Motor neuron (in vitro differentiated cells): ENCODE measurements around the gene SH3BP5. TPM values are rescaled to one million over a fixed set of nuclear protein-coding genes. Genes with fewer than 3 reads are reported as not detected.
A peak's percentile ranks its signal among the peaks of the same experiment; 100 is the strongest.

ENCODE experiments used
- ATAC-seq, 8 experiments: fragments of 200-7000 bp; cut with Tn5 transposase; replicated peaks in 6 of 8; 2 replicates each; pipeline ENCODE4 v1.8.0; 2021; ENCODE audit warnings: mild to moderate bottlenecking in 8 of 8, moderate library complexity in 8 of 8
- H3K27ac ChIP-seq, 2 donors: fragments of 250-450 bp; sonication (Bioruptor Pico); 2 replicates each; pipeline ENCODE4 v1.9.0; 2021; ENCODE audit warnings: antibody characterized with exemption in 2 of 2, mild to moderate bottlenecking in 2 of 2, moderate library complexity in 1 of 2
- H3K4me1 ChIP-seq, 2 donors: fragments of 250-450 bp; sonication (Bioruptor Pico); replicated peaks in 1 of 2; 2 replicates each; pipeline ENCODE4 v1.6.1; 2021; ENCODE audit warnings: antibody characterized with exemption in 2 of 2, mild to moderate bottlenecking in 2 of 2, moderate library complexity in 1 of 2
- H3K4me3 ChIP-seq, 5 donors: fragments of 250-450 bp; sonication (Bioruptor Pico); 2 replicates each; pipeline ENCODE4 v1.9.0; 2021; ENCODE audit warnings: antibody characterized with exemption in 5 of 5, mild to moderate bottlenecking in 5 of 5, moderate library complexity in 4 of 5
- WGBS, 10 experiments: fragments of 450-650 bp; shearing (Covaris generic); methylation state at CpG; one replicate each; pipeline ENCODE4 v1.0.0; 2022; 5-methylcytosine and 5-hydroxymethylcytosine counted together
- in situ Hi-C, 9 experiments: fragments of 400-800 bp; cut with MboI; loops; one replicate each; pipeline ENCODE4 v1.15.0; 2021; ENCODE audit warnings: low sequenced_read_pairs in 9 of 9, low pct_unique_long_range_greater_than_20kb in 2 of 9; ENCODE audit not compliant: unreplicated experiment in 9 of 9
- total RNA-seq, 8 experiments: library from RNA; unstranded; fragments of 300-600 nt; gene quantifications; 2 replicates each; pipeline versions ENCODE4 v1.2.3 to v1.2.4, GENCODE V29; 2022

Gene SH3BP5
- total RNA-seq, 8 experiments from 2014 or later: 14.3 to 140 (median 38.9) TPM

GRCh38 chr3:15261274-15261673, 71.1 kb downstream of the SH3BP5 start:
- no peaks in the 10 kb centered on the region for H3K4me1 ChIP-seq
- H3K27ac ChIP-seq: no peak overlapping the region
- H3K4me3 ChIP-seq: no peak overlapping the region
- no peak for ATAC-seq
- in situ Hi-C loops: loop anchor here in 6 of 9 experiments (10.0 to 25.0 kb wide), 5 partner anchors 124 to 301 kb away; no protein-coding TSS in a partner anchor

- Histone ChIP-seq H3K4me3 (no peak overlapping the region), H3K27ac (no peak overlapping the region), H3K4me1 (no peaks in the 10 kb centered on the region)
- no peak for ATAC-seq
- 85 to 100% (median 96%) methylated on average over 1 to 3 of the region's 4 CpGs; no CpG with 5 or more reads in 4 of the 10 experiments for WGBS, 10 experiments
- in situ Hi-C loops: loop anchor here in 6 of 9 experiments (10.0 to 25.0 kb wide), 5 partner anchors 124 to 302 kb away; no protein-coding TSS in a partner anchor
Observed at GRCh38 chr3:15260531-15260930, 71.9 kb downstream of the SH3BP5 start.

DNA sequence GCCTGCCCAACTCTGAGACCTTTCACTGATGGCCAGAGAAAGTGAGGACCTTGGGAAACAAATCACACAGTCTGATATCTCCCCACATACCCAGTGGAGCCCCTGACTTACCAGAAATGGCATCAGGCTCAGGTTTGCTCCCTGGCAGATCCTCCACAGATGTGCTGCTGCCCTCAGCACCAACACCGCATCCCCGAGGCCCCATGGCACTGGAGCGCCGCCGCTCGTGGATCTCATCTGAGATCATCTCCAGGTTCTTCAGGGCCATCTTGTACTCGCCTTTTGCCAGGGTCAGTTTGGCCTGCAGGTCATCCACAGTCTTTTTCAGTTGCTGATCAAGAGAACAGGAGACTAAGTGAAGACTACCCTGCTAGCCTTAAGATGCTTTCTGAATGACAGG, 73.7 kb downstream of the SH3BP5 start:
- no peak overlapping the region for H3K27ac ChIP-seq
- 86 to 100% (median 93%) methylated on average over 1 to 2 of the region's 7 CpGs; no CpG with 5 or more reads in 7 of the 10 experiments for WGBS, 10 experiments
- no peaks in the 10 kb centered on the region for H3K4me1 ChIP-seq
- H3K4me3 ChIP-seq: no peak overlapping the region
- in situ Hi-C loops: loop anchor here in 5 of 9 experiments (25.0 kb wide), 3 partner anchors 129 to 304 kb away; no protein-coding TSS in a partner anchor
- ATAC-seq: peak in 1 of 8 experiments; percentile 14

GRCh38 chr3:15256861-15257341, 75.5 kb downstream of the SH3BP5 start:
- in situ Hi-C loops: loop anchor here in 5 of 9 experiments (25.0 kb wide), 3 partner anchors 130 to 305 kb away; no protein-coding TSS in a partner anchor
- H3K4me1 ChIP-seq: no peaks in the 10 kb centered on the region
- peak in 5 of 8 experiments; percentile 16 to 48 (median 42) for ATAC-seq
- WGBS, 10 experiments: 0 to 100% (median 82%) methylated on average over 1 to 8 of the region's 8 CpGs; no CpG with 5 or more reads in 4 of the 10 experiments
- no peak overlapping the region for H3K27ac ChIP-seq
- H3K4me3 ChIP-seq: no peak overlapping the region

DNA sequence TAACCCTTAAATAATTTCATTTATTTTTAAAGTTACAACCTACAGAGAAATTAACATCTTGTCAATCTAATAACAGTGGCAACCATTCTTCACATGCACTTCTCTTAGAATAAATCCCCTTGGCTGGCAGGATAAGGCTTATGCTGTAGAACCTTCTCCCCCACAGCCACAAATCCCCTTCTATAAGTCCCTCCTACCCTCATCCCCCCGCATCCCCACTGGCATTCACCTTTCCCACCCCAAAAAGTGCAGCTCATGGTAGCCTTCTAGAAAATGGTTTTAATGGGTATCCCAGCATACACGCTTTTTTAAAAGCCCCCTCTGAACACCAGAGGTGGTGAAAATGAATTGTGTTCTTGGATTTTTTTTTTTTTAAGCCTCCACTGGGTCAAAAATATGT, 77.2 kb downstream of the SH3BP5 start:
- 58 to 89% (median 80%) methylated on average over 1 to 2 of the region's 2 CpGs; no CpG with 5 or more reads in 7 of the 10 experiments for WGBS, 10 experiments
- no peak overlapping the region for H3K4me3 ChIP-seq
- no peak overlapping the region for H3K27ac ChIP-seq
- in situ Hi-C loops: loop anchor here in 5 of 9 experiments (25.0 kb wide), 3 partner anchors 132 to 307 kb away; no protein-coding TSS in a partner anchor
- H3K4me1 ChIP-seq: no peaks in the 10 kb centered on the region
- ATAC-seq: no peak

GRCh38 chr3:15253023-15253697, 79.2 kb downstream of the SH3BP5 start:
- in situ Hi-C loops: loop anchor here in 5 of 9 experiments (25.0 kb wide), 3 partner anchors 134 to 309 kb away; no protein-coding TSS in a partner anchor
- no peak for ATAC-seq
- WGBS, 10 experiments: 50 to 100% (median 87%) methylated on average over 1 to 7 of the region's 7 CpGs
- Histone ChIP-seq H3K4me1 (no peaks in the 10 kb centered on the region), H3K27ac (no peak overlapping the region), H3K4me3 (no peak overlapping the region)

DNA sequence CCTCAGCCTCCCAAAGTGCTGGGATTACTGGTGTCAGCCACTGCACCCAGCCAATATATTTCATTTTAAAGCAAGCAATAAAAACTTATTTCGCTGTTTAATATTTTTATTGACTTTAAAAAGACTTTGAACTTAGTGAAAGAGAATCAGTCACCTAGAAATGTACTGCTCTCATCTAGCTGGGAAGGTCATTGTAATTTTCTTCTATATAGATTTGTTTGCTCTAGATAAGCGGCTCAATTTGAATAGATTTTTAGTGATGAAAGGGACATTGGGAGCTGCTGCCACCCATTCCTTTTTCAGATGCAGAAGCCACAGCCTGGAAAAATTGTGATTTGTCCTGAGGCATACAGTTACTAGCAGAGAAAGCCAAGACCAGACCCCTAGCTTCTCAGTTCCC, 86.2 kb downstream of the SH3BP5 start:
- in situ Hi-C loops: no loop called here
- ATAC-seq: no peak
- Histone ChIP-seq H3K4me1 (no peaks in the 10 kb centered on the region), H3K27ac (no peak overlapping the region), H3K4me3 (no peak overlapping the region)
- 90 to 100% (median 100%) methylated on average over 1 to 2 of the region's 2 CpGs; no CpG with 5 or more reads in 1 of the 10 experiments for WGBS, 10 experiments

GRCh38 chr3:15243822-15244482, 88.4 kb downstream of the SH3BP5 start:
- Histone ChIP-seq H3K4me1 (no peaks in the 10 kb centered on the region), H3K27ac (no peak overlapping the region), H3K4me3 (no peak overlapping the region)
- in situ Hi-C loops: no loop called here
- WGBS, 10 experiments: 54 to 100% (median 92%) methylated on average over 1 to 5 of the region's 5 CpGs
- no peak for ATAC-seq

- Histone ChIP-seq H3K27ac (no peak overlapping the region), H3K4me1 (no peaks in the 10 kb centered on the region), H3K4me3 (no peak overlapping the region)
- peak in 3 of 8 experiments; percentile 28 to 50 (median 48) for ATAC-seq
- in situ Hi-C loops: no loop called here
- WGBS, 10 experiments: 57 to 100% (median 100%) methylated on average over 1 of the region's 1 CpG; no CpG with 5 or more reads in 2 of the 10 experiments
Observed at GRCh38 chr3:15241341-15241740, 91.0 kb downstream of the SH3BP5 start.

DNA sequence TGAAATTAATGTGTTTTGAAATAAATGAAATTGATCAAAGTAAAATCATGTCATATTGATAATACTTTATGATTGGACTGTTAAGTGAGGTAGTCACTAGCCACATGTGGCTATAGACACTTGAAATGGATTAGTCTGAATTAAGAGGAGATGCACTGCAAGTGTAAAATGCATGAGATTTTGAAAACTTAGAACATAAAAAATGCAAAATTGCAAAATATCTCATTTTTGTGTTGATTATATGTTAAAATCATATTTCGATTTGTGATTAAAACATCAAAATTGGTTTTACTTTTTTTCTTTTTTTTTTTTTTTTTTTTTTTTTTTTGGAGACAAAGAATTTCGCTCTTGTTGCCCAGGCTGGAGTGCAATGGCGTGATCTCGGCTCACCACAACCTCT, 103.1 kb downstream of the SH3BP5 start:
- Histone ChIP-seq H3K4me1 (no peaks in the 10 kb centered on the region), H3K4me3 (no peak overlapping the region), H3K27ac (no peak overlapping the region)
- 76 to 100% (median 92%) methylated on average over 1 to 4 of the region's 4 CpGs for WGBS, 10 experiments
- ATAC-seq: no peak
- in situ Hi-C loops: no loop called here

DNA sequence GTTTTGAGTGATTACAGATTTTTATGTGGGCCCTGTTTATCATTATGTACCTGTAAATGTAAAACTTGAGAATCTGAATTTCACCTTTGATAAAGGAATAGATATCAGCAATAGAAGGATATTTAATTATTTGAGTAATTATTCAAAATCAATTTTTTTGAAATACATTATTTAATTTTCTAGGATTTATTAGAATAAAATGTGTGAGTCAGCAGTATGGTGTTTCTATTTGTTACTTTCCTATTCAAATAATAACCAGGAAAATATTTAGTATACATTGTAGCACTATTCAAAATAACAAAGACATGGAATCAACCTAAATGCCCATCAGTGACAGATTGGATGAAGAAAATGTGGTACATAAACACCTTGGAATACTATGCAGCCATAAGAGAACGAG, 104.2 kb downstream of the SH3BP5 start:
- no peak for ATAC-seq
- H3K27ac ChIP-seq: no peak overlapping the region
- H3K4me3 ChIP-seq: no peak overlapping the region
- H3K4me1 ChIP-seq: no peaks in the 10 kb centered on the region
- in situ Hi-C loops: no loop called here
- 70 to 100% (median 90%) methylated on average over 1 of the region's 1 CpG; no CpG with 5 or more reads in 6 of the 10 experiments for WGBS, 10 experiments

DNA sequence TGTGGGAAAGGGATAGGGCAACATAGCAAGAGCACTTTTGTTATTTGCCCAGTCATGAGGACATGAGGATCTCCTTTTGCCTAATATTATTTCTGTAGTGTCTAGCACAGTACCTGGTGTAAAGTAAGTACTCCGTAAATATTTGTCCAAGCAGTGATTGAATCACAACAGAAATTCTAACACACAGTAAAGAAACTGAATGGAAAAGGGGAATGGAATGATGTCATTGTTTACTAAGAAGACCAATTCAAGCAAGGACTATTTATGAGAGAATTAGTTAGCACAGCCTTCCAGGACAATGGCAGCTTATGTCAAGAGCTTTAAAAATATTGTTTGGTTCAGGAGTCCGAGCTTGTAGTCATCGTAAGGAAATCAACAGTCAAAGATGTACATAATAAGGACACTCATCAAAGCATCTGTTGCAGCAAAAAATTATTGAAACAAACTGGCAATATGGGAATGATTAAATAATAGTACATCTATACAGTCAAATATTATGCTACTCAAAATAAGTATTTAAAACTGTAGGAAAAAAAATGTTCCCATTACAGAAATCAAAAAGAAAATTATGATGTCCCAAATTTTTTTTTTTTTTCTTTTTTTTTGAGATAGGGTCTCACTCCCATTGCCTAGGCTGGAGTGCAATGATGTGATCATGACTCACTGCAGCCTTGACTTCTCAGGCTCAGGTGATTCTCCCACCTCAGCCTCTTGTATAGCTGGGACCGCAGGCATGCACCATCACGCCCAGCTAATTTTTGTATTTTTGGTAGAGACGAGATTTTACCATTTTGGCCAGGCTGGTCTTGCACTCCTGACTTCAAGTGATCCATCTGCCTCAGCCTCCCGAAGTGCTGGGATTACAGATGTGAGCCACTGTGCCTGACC, 108.5 kb downstream of the SH3BP5 start:
- in situ Hi-C loops: loop anchor here in 4 of 9 experiments (25.0 kb wide), 2 partner anchors 112 to 363 kb away; no protein-coding TSS in a partner anchor
- peak in 5 of 8 experiments; percentile 31 to 94 (median 50) for ATAC-seq
- no peaks in the 10 kb centered on the region for H3K4me1 ChIP-seq
- no peak overlapping the region for H3K27ac ChIP-seq
- 70 to 98% (median 90%) methylated on average over 4 to 7 of the region's 7 CpGs for WGBS, 10 experiments
- no peak overlapping the region for H3K4me3 ChIP-seq
